Stimulated activated CD4-positive, alpha-beta T cell treated with anti-CD3 and anti-CD28 coated beads, Interleukin-4, amount 100 ng/mL, for 1 hour (primary cell): Measurements from ENCODE around the gene CALML3.

Source experiments
- DNase-seq: peaks from one replicate; pipeline ENCODE4 v3.0.0-alpha.2; 2020

The CALML3 gene

DNA sequence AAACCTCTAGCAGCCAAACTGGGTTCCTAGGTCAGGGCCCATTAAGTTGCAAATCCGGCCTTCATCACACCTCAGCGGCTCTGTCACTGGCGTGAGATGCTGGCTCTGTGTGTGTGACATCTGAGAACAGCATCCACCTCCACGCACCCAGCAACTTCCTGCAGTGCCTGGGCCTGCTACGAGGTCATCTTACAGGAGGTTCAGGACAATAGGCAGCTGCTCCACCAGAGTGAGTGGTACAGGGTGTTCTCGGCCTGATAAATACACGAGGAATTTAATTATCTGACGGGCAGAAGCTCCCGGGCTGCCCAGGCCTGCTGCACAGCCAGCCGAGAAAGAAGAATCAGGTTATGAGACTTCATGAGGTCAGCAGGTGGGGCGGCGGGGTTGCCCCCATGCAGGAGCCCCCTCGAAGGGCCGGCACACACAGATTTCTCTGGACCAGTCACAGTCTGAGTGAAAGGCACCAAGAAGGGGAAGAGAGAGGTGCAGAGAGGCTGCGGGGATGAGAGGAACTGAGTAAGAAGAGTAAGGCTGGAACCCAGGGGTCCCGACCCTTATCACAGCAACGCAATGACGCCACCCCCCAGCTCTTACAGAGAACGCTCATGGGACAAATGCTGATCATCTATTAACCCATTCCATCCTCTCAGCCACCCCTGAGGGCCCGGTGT is 49.3 kb downstream of the CALML3 start:
- DNase-seq, result no peak

DNA sequence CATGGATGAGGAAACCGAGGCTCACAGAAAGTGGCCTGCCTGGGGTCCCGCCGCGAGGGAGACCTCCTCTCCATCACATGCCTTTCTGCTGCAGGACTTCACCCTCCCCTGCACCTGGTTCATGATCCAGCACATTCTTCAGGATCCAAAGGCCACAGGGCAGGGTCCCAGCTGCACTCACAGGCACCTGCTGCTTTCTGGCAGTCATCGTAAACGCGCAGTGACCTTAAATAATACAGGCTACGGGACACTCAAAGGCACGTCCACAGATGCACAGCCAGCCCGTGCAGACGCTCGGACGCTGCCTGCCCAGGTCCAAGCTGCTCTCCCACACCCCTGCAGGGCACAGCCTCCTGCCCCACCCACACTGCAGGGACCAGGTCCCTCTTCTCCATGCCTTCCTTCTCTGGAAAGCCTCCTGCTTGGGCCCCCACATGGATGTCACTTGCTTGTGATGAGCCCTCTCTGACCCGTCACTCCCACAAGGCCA is 49.9 kb downstream of the CALML3 start:
- DNase-seq, result no peak

DNA sequence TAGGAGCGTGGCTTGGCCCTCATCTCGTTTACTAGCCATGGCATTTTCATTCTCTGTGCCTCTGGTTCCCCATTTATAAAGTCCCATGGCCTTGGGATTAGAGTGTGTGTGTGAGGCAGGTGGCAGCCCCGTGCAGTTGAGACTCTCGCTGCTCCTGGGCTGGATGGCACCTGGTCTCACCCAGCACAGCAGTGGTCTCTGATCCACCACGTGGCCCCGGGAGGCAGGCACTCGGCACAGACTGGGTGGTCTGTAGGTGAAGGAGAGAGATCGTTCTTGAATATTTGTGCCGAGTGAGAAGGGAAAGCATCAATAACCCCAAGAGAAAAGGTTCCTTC is 50.4 kb downstream of the CALML3 start:
- DNase-seq, result no peak

DNA sequence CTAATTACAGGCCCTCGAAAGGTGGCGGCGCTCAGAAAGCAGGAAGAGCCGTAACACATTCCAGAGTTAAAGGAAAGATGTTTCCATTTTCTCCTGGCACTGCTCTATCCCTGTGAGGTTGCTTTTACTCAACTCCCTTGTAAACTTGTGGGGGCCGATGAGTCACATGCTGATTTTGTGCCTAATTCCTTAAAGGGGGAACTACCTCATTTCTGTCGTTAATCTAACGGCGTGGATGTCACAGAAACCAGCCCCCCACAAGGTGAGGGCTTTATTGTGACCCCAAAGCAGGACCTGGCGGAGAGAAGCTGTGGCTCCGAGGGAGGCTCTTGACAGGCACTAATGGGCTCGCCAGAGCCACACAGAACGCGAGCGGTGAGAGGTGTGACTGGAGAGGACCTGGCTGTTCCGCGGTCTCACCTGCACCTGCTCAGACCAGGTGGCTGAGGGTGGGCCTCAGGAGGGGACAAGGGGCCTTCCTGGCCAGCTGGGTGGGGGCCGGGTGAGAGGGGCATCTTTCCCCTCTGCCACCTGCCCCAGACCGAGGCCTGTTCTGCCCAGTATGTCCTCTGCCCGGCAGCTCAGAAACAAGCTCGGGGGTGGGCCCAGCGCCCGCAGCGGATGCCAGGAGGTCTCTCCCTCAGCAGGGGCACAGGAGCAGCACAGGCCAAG is 50.9 kb downstream of the CALML3 start:
- DNase-seq, result no peak

DNA sequence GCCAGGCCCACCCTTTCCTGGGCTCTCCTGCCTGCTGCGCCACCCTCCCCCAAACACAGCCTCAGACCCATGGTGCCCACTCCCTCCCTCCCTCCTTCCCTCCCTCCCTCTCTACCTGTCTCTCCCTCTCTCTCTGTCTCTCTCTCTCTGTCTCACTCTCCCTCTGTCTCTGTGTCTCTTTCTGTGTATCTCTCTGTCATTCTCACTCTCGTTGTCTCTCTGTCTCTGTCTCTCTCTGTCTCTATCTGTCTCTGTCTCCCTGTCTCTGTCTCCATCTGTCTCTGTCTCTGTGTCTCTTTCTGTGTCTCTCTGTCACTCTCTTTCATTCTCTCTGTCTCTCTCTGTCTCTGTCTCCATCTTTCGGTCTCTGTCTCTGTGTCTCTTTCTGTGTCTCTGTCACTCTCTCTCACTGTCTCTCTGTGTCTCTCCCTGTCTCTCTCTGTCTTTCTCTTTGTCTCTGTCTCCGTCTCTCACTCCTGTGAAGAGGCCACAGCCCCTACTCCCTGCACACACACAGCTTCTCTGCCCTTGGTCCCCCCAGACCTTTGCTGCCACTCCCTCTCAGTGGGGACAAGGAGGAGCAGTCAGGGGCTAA is 51.5 kb downstream of the CALML3 start:
- no peak for DNase-seq
